HepG2 (cell line): ENCODE measurements around the gene LRRC42. TPM values are rescaled to one million over a fixed set of nuclear protein-coding genes. Genes with fewer than 3 reads are reported as not detected.

ENCODE experiments used
- ARID5B ChIP-seq: IDR thresholded peaks from 2 replicates; pipeline ENCODE4 v1.4.0; 2020; ENCODE audit warnings: mild to moderate bottlenecking, missing genetic modification reagents
- ATF4 ChIP-seq, 2 experiments: fragments of 450-650 bp in 1 of 2; sonication (generic) in 1 of 2; formaldehyde crosslinking; IDR thresholded peaks; 2 replicates each; pipeline versions ENCODE4 v1.5.0 to v1.8.0; 2020 to 2022; ENCODE audit warnings: mild to moderate bottlenecking in 1 of 2, missing genetic modification reagents in 1 of 2
- DRAP1 ChIP-seq: IDR thresholded peaks from 2 replicates; pipeline ENCODE4 v1.6.1; 2016; ENCODE audit warnings: missing genetic modification reagents, missing compliant biosample characterization
- ERF ChIP-seq: IDR thresholded peaks from 2 replicates; pipeline ENCODE4 v1.6.1; 2018; ENCODE audit warnings: missing biosample characterization, missing genetic modification reagents
- HIVEP1 ChIP-seq: sonication (generic); formaldehyde crosslinking; IDR thresholded peaks from 2 replicates; pipeline ENCODE4 v1.4.0; 2020; ENCODE audit warnings: mild to moderate bottlenecking, missing genetic modification reagents
- PHF5A ChIP-seq: IDR thresholded peaks from one replicate; pipeline ENCODE4 v1.6.1; 2018; ENCODE audit warnings: low read depth, missing genetic modification reagents; ENCODE audit not compliant: unreplicated experiment
- PHF8 ChIP-seq: sonication (generic); formaldehyde crosslinking; IDR thresholded peaks from 2 replicates; pipeline ENCODE4 v1.5.0; 2020; ENCODE audit warnings: missing genetic modification reagents
- SAP130 ChIP-seq: IDR thresholded peaks from 2 replicates; pipeline ENCODE4 v1.6.1; 2016; ENCODE audit warnings: low read depth
- SMAD3 ChIP-seq: sonication (generic); formaldehyde crosslinking; IDR thresholded peaks from 2 replicates; pipeline ENCODE4 v1.4.0; 2020; ENCODE audit warnings: missing genetic modification reagents
- SMC3 ChIP-seq: IDR thresholded peaks from 2 replicates; pipeline ENCODE4 v1.6.1; 2011; ENCODE audit warnings: low read length, improper control_type of control experiment
- ZNF574 ChIP-seq: sonication (generic); formaldehyde crosslinking; IDR thresholded peaks from 2 replicates; pipeline ENCODE4 v1.4.0; 2020; ENCODE audit warnings: missing genetic modification reagents
- ZNF644 ChIP-seq: IDR thresholded peaks from 2 replicates; pipeline ENCODE4 v1.6.1; 2016; ENCODE audit warnings: low read depth
- ZSCAN21 ChIP-seq: sonication (generic); formaldehyde crosslinking; IDR thresholded peaks from 2 replicates; pipeline ENCODE4 v1.8.0; 2022; ENCODE audit warnings: mild to moderate bottlenecking, missing genetic modification reagents, moderate library complexity, borderline replicate concordance
- polyA plus RNA-seq, 8 experiments: library from polyadenylated mRNA; depleted of rRNA in 3 of 8; stranded (reverse) in 7 of 8; unstranded in 1 of 8; fragments of >200 nt; fragmentation: Illumina TruSeq in 4 of 8; extraction: Trizol in 4 of 8; gene quantifications; 2 replicates each; pipeline versions ENCODE4 v1.2.1 to v1.2.3, GENCODE V29; 2011 to 2016; ENCODE audit warnings: low read depth in 4 of 8, missing spikeins in 1 of 8, mixed read lengths in 1 of 8; ENCODE audit not compliant: insufficient read depth in 1 of 8
- total RNA-seq, 5 experiments: library from RNA; depleted of rRNA; stranded (reverse); fragments of >200 nt; fragmentation: Illumina TruSeq; extraction: Trizol; gene quantifications; 2 replicates each; pipeline ENCODE4 v1.2.3, GENCODE V29; 2016; ENCODE audit warnings: low read depth in 1 of 5
- TF ChIP-seq, protein P1 (sequence below): sonication (generic); formaldehyde crosslinking; IDR thresholded peaks from 2 replicates; pipeline ENCODE4 v1.4.0; 2020; ENCODE audit warnings: missing genetic modification reagents, mild to moderate bottlenecking, borderline replicate concordance

The LRRC42 gene
- total and polyA plus RNA-seq, 2 of the 13 experiments (the other 11 are each of a cell fraction or from before 2014, with no cell fraction given) = 30.6 to 43.6 TPM

DNA sequence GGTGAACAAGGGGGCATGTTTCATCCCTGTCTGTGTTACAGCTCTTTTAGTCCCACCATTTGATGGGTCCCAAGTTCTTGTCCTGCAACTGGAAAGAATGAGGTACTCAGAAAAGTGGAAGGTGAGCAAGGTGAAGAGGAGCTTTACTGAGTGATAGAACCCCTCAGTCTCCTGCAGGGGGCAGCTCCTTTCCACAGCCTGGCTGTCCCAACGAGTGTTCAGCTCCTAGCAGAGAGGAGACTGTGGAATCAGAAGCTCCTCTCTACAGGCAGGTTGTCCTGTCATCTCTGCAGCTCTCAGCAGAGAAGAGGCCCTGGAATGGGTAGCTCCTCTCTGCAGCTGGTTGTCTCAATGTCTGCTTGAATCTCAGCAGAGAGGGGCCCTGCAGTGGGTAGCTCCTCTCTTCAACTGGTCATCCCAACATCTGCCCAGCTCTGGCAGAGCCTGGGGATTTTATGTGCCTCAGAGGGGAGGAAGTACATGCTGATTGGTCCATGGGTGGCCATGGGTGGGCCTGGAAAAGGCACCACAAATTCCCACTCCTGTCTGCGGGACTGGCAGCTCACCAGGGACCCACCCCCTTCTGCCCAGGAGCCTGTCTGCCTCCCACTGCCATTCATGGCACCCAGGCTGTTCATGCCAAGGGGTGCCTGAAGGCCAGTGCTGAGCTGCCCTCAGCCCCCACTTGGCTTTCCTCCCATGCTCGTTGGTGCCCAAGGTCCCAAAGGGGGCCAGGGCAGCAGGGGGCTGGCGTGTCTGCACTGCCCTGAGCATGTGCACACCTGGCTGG is 46.1 kb downstream of the LRRC42 start (continued):
- TF ChIP-seq SAP130 (CRISPR knock-in tag) (0 out of 2 replicates have a peak, but pooled peaks have one; percentile 28), PHF8 (no peak), ARID5B (CRISPR knock-in tag) (0 out of 2 replicates have a peak, but pooled peaks have one; percentile 16), SMC3 (peak; percentile 88), HIVEP1 (CRISPR knock-in tag) (no peak), SMAD3 (no peak), ZNF574 (CRISPR knock-in tag) (peak; percentile 20; the same call in 1 of the 2 replicates), ERF (CRISPR knock-in tag) (0 out of 2 replicates have a peak, but pooled peaks have one; percentile 28), ZSCAN21 (CRISPR knock-in tag) (no peak), DRAP1 (CRISPR knock-in tag) (peak; percentile 59), ATF4 (CRISPR knock-in tag; IDR thresholded peaks at IDR 0.05) (no peak), ZNF644 (CRISPR knock-in tag) (no peak), PHF5A (CRISPR knock-in tag) (no peak)
- TF ChIP-seq, protein P1, sequence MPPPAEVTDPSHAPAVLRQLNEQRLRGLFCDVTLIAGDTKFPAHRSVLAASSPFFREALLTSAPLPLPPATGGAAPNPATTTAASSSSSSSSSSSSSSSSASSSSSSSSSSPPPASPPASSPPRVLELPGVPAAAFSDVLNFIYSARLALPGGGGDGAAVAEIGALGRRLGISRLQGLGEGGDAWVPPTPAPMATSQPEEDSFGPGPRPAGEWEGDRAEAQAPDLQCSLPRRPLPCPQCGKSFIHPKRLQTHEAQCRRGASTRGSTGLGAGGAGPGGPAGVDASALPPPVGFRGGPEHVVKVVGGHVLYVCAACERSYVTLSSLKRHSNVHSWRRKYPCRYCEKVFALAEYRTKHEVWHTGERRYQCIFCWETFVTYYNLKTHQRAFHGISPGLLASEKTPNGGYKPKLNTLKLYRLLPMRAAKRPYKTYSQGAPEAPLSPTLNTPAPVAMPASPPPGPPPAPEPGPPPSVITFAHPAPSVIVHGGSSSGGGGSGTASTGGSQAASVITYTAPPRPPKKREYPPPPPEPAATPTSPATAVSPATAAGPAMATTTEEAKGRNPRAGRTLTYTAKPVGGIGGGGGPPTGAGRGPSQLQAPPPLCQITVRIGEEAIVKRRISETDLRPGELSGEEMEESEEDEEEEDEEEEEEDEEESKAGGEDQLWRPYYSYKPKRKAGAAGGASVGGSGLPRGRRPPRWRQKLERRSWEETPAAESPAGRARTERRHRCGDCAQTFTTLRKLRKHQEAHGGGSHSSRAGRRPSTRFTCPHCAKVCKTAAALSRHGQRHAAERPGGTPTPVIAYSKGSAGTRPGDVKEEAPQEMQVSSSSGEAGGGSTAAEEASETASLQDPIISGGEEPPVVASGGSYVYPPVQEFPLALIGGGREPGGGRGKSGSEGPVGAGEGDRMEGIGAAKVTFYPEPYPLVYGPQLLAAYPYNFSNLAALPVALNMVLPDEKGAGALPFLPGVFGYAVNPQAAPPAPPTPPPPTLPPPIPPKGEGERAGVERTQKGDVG = 0 out of 2 replicates have a peak, but pooled peaks have one; percentile 39
